Body of pancreas (tissue), 4 donors: Measurements from ENCODE around the gene BMERB1.

ENCODE experiments used
- POLR2A ChIP-seq, 3 donors: fragments of 450-650 bp; IDR thresholded peaks; one replicate each; pipeline ENCODE4 v1.6.1; 2016; ENCODE audit warnings: antibody characterized with exemption in 3 of 3, mild to moderate bottlenecking in 2 of 3
- TF ChIP-seq, protein P1 (sequence below), 7 experiments: fragments of 450-650 bp in 4 of 7; fragments of 200-600 bp in 3 of 7; sonication (generic) in 3 of 7; IDR thresholded peaks; one replicate each; pipeline ENCODE4 v1.5.1; 2016 to 2019; ENCODE audit warnings: antibody characterized with exemption in 7 of 7

DNA sequence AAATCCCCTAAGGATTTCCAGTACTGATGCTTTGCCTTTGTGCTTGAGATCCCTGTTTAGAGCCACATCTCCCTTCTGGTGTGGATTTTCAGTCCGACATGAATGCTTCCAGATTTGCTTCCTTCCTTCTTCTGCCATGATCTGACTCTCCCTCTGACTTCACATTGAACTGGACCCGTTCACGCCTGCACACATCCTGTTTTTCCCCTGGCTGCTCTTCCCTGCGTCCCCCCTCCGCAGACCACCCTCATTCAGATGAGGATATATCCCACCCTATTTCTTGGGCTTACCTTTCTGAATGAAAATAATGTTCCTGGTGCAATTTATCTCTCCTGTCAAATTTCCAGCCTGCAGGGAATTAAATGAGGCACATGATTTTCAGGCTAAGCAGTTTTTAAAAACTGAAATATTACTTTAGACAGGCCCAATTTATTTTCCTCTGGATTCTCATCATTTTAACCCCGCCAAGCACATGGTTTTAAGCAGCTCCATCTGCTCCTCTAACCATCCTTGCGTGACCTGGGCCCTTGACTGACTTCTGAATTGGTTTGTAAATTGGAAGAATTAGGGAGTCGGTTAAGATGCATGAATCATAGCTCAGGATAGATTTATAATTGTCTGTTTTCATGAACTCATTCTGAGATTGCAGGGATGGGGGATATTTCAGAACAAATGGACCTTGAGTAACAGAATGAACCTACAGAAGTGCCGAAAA, 59.2 kb downstream of the BMERB1 start:
- TF ChIP-seq, protein P1, sequence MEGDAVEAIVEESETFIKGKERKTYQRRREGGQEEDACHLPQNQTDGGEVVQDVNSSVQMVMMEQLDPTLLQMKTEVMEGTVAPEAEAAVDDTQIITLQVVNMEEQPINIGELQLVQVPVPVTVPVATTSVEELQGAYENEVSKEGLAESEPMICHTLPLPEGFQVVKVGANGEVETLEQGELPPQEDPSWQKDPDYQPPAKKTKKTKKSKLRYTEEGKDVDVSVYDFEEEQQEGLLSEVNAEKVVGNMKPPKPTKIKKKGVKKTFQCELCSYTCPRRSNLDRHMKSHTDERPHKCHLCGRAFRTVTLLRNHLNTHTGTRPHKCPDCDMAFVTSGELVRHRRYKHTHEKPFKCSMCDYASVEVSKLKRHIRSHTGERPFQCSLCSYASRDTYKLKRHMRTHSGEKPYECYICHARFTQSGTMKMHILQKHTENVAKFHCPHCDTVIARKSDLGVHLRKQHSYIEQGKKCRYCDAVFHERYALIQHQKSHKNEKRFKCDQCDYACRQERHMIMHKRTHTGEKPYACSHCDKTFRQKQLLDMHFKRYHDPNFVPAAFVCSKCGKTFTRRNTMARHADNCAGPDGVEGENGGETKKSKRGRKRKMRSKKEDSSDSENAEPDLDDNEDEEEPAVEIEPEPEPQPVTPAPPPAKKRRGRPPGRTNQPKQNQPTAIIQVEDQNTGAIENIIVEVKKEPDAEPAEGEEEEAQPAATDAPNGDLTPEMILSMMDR (IDR thresholded peaks at IDR 0.05), result no peak
- no peak for TF ChIP-seq POLR2A (IDR thresholded peaks at IDR 0.05)
